Naive thymus-derived CD4-positive, alpha-beta T cell (primary cell): ENCODE data around the gene CCT5. TPM values are rescaled to one million over a fixed set of nuclear protein-coding genes. Genes with fewer than 3 reads are reported as not detected.
A peak's percentile ranks its signal among the peaks of the same experiment; 100 is the strongest.

Source experiments
- ATAC-seq: fragments of 150-1000 bp; cut with Tn5 transposase; 2 replicates; pipeline ENCODE4 v1.10.0; 2021; ENCODE audit warnings: mild to moderate bottlenecking, moderate library complexity
- CTCF ChIA-PET: fragments of 350-600 bp; sonication (Branson Sonifier 250); formaldehyde crosslinking; loops from one replicate; lab custom pipeline; 2021; ENCODE audit warnings: antibody characterized with exemption; lab: Charles Lee
- POLR2A ChIA-PET: fragments of 350-600 bp; sonication (Branson Sonifier 250); formaldehyde crosslinking; loops from one replicate; lab custom pipeline; 2021; ENCODE audit warnings: antibody characterized with exemption, inconsistent platforms; lab: Charles Lee
- DNase-seq, 9 donors: peaks; one replicate each; pipeline versions ENCODE4 v3.0.0 to v3.0.0-alpha.2; 2020 to 2022; ENCODE audit warnings: mixed read lengths in 1 of 9
- H3K27ac ChIP-seq: one replicate; pipeline ENCODE4 v1.7.0; 2013; ENCODE audit warnings: mild to moderate bottlenecking, low read depth, low read length, moderate library complexity
- H3K27me3 ChIP-seq, 2 donors: one replicate each; pipeline ENCODE4 v1.7.0; 2013; ENCODE audit warnings: low read length in 2 of 2, mild to moderate bottlenecking in 2 of 2, moderate library complexity in 2 of 2; ENCODE audit not compliant: control insufficient read depth in 2 of 2, insufficient read depth in 2 of 2
- H3K36me3 ChIP-seq, 3 experiments: 1 replicate in 2 of 3; 2 replicates in 1 of 3; pipeline ENCODE4 v1.7.0; 2013; ENCODE audit warnings: low read length in 3 of 3, mild to moderate bottlenecking in 3 of 3, moderate library complexity in 1 of 3; ENCODE audit not compliant: insufficient read depth in 3 of 3, control insufficient read depth in 2 of 3
- H3K4me1 ChIP-seq, 2 donors: one replicate each; pipeline ENCODE4 v1.7.0; 2013; ENCODE audit warnings: low read length in 2 of 2, mild to moderate bottlenecking in 2 of 2, moderate library complexity in 1 of 2; ENCODE audit not compliant: control insufficient read depth in 2 of 2, insufficient read depth in 2 of 2
- H3K4me3 ChIP-seq: 2 replicates; pipeline ENCODE4 v1.7.0; 2013; ENCODE audit warnings: mild to moderate bottlenecking, low read length
- H3K9me3 ChIP-seq, 3 experiments: 1 replicate in 2 of 3; 2 replicates in 1 of 3; pipeline ENCODE4 v1.7.0; 2013; ENCODE audit warnings: low read length in 3 of 3; ENCODE audit not compliant: control insufficient read depth in 2 of 3
- H3K27ac Mint-ChIP-seq, 9 donors: one replicate each; pipeline ENCODE4 v1.8.0; 2020 to 2022; ENCODE audit warnings: mixed read lengths in 9 of 9, mild to moderate bottlenecking in 8 of 9, moderate library complexity in 5 of 9, inconsistent platforms in 2 of 9
- H3K27me3 Mint-ChIP-seq, 5 donors: one replicate each; pipeline ENCODE4 v1.8.0; 2021 to 2022; ENCODE audit warnings: mixed read lengths in 5 of 5, mild to moderate bottlenecking in 1 of 5
- H3K36me3 Mint-ChIP-seq, 5 donors: one replicate each; pipeline ENCODE4 v1.8.0; 2020 to 2022; ENCODE audit warnings: mixed read lengths in 5 of 5, mild to moderate bottlenecking in 3 of 5, inconsistent platforms in 1 of 5
- H3K4me1 Mint-ChIP-seq, 7 donors: one replicate each; pipeline ENCODE4 v1.8.0; 2020 to 2022; ENCODE audit warnings: mixed read lengths in 7 of 7, mild to moderate bottlenecking in 3 of 7, inconsistent platforms in 1 of 7
- H3K4me3 Mint-ChIP-seq, 10 donors: one replicate each; pipeline ENCODE4 v1.8.0; 2020 to 2022; ENCODE audit warnings: mild to moderate bottlenecking in 10 of 10, mixed read lengths in 10 of 10, moderate library complexity in 6 of 10, inconsistent platforms in 2 of 10
- H3K9me3 Mint-ChIP-seq, 11 donors: one replicate each; pipeline ENCODE4 v1.8.0; 2020 to 2022; ENCODE audit warnings: mixed read lengths in 11 of 11, mild to moderate bottlenecking in 4 of 11, inconsistent platforms in 1 of 11, moderate library complexity in 1 of 11
- intact Hi-C, 2 donors: fragments of 100-400 bp; cut with micrococcal nuclease; formaldehyde crosslinking; loops; one replicate each; pipeline ENCODE4 v1.15.1; 2023
- polyA plus RNA-seq, 2 donors: library from polyadenylated mRNA; unstranded; fragments of 300-500 nt; fragmentation: Illumina TruSeq; gene quantifications; one replicate each; pipeline ENCODE4 v1.2.3, GENCODE V29; 2021
- total RNA-seq, 6 experiments: library from RNA in 5 of 6; stranded (reverse) in 5 of 6; gene quantifications; 1 replicate in 5 of 6; 2 replicates in 1 of 6; pipeline ENCODE4 v1.2.3 and lab custom pipeline; 2021 to 2026

Gene CCT5
- total and polyA plus RNA-seq, 7 experiments from 2014 or later, result 58.0 to 265 (median 90.8) TPM

DNA sequence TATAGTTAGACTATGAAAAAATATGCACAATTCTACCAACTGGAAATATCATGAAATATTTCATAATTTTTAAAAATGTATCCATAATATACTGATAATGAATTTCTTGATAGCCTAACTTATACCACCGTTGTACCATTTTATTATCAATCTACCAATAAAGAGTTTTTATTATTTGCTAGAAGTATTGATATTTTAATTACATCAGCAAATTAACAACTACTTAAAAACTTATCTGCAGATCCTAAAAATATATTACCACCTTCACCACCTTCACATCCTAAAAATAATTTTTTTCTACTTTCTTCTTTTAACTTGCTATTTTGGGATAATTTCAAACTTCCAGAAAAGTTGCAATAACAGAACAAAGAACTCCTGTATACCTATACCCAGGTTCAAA lies 21.8 kb upstream of the CCT5 start:
- CTCF ChIA-PET, result no interaction called here
- H3K27ac Mint-ChIP-seq, result no peak overlapping the region
- H3K9me3 ChIP-seq, result no peaks in the 10 kb centered on the region
- H3K36me3 ChIP-seq, result peaks cover 0 to 7% (median 0%) of the 10 kb centered on the region in 3 experiments
- intact Hi-C loops, result no loop called here
- H3K4me1 ChIP-seq, result no peaks in the 10 kb centered on the region
- peaks cover 2 to 17% (median 10%) of the 10 kb centered on the region in 11 donors for H3K9me3 Mint-ChIP-seq
- ATAC-seq (no peak), DNase-seq (no peak)
- peaks cover 0 to 1% (median 0%) of the 10 kb centered on the region in 7 donors for H3K4me1 Mint-ChIP-seq
- H3K36me3 Mint-ChIP-seq, result peaks cover 5 to 61% (median 48%) of the 10 kb centered on the region in 5 donors
- H3K27me3 ChIP-seq, result no peaks in the 10 kb centered on the region
- no peak overlapping the region for H3K4me3 Mint-ChIP-seq
- H3K27me3 Mint-ChIP-seq, result no peaks in the 10 kb centered on the region
- H3K27ac ChIP-seq, result no peak overlapping the region
- POLR2A ChIA-PET, result no interaction called here
- H3K4me3 ChIP-seq, result no peak overlapping the region

DNA sequence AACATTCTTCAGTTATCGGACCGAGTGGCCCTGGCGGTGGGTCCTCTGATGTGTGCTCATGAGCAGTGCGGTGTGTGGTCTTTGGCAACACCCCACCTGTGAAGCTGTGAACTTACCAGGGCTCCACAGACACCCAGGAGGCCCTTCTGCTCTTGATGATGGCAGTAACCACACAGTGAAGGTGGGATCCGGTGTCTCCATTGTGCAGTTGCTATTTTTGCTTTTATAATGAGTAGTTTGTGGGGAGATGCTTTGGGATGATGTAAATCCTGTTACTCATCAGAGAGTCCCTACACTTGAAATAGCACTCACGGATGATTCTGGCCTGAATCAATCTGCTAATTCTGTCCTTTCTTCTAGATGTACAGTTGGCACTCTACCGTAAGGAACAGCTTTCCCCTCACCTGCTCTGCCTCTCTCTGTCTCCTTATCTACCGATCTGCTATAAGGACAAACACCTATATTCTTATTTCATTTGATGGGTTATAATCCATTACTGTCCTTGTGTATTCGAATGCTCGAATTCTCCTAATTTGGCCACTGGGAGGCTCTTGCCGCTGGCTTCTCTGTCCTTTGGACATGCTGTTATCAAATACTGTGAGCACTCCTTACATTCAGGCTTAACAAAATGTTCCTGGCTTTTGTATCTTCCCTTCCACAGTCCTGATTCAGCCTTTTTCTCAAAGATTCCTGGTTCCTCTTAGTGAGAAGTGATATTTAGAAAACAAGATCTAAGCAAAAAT lies 20.6 kb upstream of the CCT5 start:
- intact Hi-C loops, result no loop called here
- Mint-ChIP-seq H3K36me3 (peaks cover 5 to 55% (median 41%) of the 10 kb centered on the region in 5 donors), H3K9me3 (peaks cover 2 to 17% (median 10%) of the 10 kb centered on the region in 11 donors), H3K4me3 (no peak overlapping the region), H3K27ac (peak overlapping the region in 1 of 9 donors; percentile 41), H3K27me3 (no peaks in the 10 kb centered on the region), H3K4me1 (peaks cover 0 to 1% (median 0%) of the 10 kb centered on the region in 7 donors)
- DNase-seq (no peak), ATAC-seq (no peak)
- H3K27me3 ChIP-seq, result no peaks in the 10 kb centered on the region
- no peaks in the 10 kb centered on the region for H3K4me1 ChIP-seq
- no peak overlapping the region for H3K27ac ChIP-seq
- H3K9me3 ChIP-seq, result no peaks in the 10 kb centered on the region
- H3K36me3 ChIP-seq, result peaks cover 0 to 8% (median 0%) of the 10 kb centered on the region in 3 experiments
- POLR2A ChIA-PET, result no interaction called here
- no peak overlapping the region for H3K4me3 ChIP-seq
- CTCF ChIA-PET, result no interaction called here

DNA sequence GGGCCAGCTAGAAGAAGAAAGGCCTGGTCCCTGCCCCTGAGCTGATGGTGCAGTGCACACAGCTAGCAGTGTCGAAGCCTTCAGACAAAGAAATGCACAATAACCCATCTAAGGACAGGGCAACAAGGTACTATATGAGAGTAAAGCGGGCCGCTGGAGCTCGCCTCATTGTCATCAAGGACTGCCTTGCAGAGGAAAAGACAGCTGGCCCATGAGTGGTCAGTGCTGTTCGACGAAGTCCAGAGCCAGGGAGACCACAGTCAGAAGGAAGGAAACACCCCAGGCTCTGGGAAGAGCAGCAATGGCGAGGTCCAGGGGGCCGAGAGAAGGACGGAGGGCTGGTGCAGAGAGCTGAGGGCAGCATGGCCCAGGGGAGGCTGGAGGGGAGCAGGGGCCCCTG lies 17.7 kb upstream of the CCT5 start:
- ChIA-PET CTCF (no interaction called here), POLR2A (no interaction called here)
- Mint-ChIP-seq H3K4me1 (peaks cover 0 to 1% (median 0%) of the 10 kb centered on the region in 7 donors), H3K4me3 (no peak overlapping the region), H3K36me3 (peaks cover under 1 to 49% (median 35%) of the 10 kb centered on the region in 5 donors), H3K9me3 (peaks cover 0 to 1% (median 0%) of the 10 kb centered on the region in 11 donors), H3K27me3 (no peaks in the 10 kb centered on the region), H3K27ac (peak overlapping the region in 1 of 9 donors; percentile 51)
- Histone ChIP-seq H3K4me1 (no peaks in the 10 kb centered on the region), H3K9me3 (no peaks in the 10 kb centered on the region), H3K4me3 (no peak overlapping the region), H3K27me3 (no peaks in the 10 kb centered on the region), H3K36me3 (peaks cover 0 to 30% (median 3%) of the 10 kb centered on the region in 3 experiments), H3K27ac (no peak overlapping the region)
- DNase-seq (no peak), ATAC-seq (no peak)
- intact Hi-C loops, result no loop called here

DNA sequence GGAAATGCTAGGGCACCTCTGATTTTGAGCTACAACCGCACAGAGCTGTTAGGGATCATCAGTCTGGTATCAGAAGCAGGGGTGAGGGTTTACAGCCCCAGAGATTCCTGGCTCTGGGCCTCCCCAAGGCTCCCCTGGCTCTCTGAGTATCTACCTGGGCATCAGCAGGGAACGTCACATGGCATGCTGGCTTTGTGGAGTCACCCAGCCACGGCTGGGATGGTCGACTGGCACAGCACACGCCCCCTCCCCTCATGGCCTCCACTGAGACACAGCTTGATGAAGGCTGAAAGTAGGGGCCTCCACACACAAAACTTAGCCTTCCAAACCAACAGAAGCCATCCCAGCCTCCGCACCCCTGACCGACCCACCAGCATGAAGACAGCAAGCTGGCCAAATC lies 17.1 kb upstream of the CCT5 start:
- no peaks in the 10 kb centered on the region for H3K9me3 ChIP-seq
- no peaks in the 10 kb centered on the region for H3K4me1 ChIP-seq
- no peak for DNase-seq
- Mint-ChIP-seq H3K9me3 (peaks cover 0 to 1% (median 0%) of the 10 kb centered on the region in 11 donors), H3K4me1 (peaks cover 0 to under 1% (median 0%) of the 10 kb centered on the region in 7 donors), H3K36me3 (peaks cover 2 to 49% (median 35%) of the 10 kb centered on the region in 5 donors), H3K27ac (peak overlapping the region in 1 of 9 donors; percentile 51), H3K4me3 (no peak overlapping the region), H3K27me3 (no peaks in the 10 kb centered on the region)
- ATAC-seq, result no peak
- intact Hi-C loops, result no loop called here
- H3K27me3 ChIP-seq, result no peaks in the 10 kb centered on the region
- H3K4me3 ChIP-seq, result no peak overlapping the region
- POLR2A ChIA-PET, result no interaction called here
- H3K27ac ChIP-seq, result no peak overlapping the region
- H3K36me3 ChIP-seq, result peaks cover 0 to 30% (median 3%) of the 10 kb centered on the region in 3 experiments
- CTCF ChIA-PET, result no interaction called here

DNA sequence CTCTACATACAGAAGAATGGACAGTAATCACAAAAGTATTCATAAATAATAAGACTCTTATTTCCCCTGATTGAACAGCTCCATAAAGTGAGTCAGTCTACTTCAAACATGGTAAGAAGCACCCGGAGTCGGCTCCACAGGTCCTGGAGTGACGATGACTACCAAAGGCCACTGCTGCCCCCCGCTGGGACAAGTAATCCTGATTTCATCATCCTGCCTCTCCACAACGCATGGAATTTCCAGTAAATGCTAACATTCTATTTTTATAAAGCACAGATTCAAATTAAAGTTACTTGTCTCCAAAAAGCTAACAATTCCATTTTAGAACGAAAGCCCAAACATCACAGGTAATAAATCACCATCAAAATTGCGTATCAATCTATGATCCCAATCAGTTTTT lies 16.6 kb upstream of the CCT5 start:
- H3K27me3 Mint-ChIP-seq, result no peaks in the 10 kb centered on the region
- Histone ChIP-seq H3K36me3 (peaks cover 0 to 33% (median 3%) of the 10 kb centered on the region in 3 experiments), H3K9me3 (no peaks in the 10 kb centered on the region), H3K4me1 (no peaks in the 10 kb centered on the region), H3K4me3 (no peak overlapping the region), H3K27ac (no peak overlapping the region), H3K27me3 (no peaks in the 10 kb centered on the region)
- ChIA-PET CTCF (no interaction called here), POLR2A (no interaction called here)
- H3K4me1 Mint-ChIP-seq, result no peaks in the 10 kb centered on the region
- intact Hi-C loops, result no loop called here
- DNase-seq, result no peak
- H3K9me3 Mint-ChIP-seq, result peaks cover 0 to 1% (median 0%) of the 10 kb centered on the region in 11 donors
- peaks cover 2 to 52% (median 36%) of the 10 kb centered on the region in 5 donors for H3K36me3 Mint-ChIP-seq
- no peak overlapping the region for H3K27ac Mint-ChIP-seq
- ATAC-seq, result no peak
- H3K4me3 Mint-ChIP-seq, result no peak overlapping the region

DNA sequence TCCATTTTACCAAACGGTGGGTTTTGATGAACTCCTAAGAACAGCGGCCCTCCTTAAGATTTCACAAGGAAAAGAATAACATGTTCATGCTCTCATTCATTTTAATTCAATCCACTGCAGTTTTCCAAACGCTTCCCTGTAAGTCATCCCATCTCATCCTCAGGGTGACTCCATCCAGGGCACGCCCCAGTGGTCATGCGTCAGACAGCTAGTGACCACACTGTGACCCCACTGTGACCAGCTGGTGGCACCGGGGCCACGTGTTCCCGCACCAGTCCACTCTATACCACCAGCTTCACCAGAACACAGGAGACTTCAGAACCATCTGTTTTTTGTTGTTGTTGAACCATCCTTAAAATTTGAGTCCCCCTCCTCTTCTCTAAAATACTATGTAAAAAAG lies 14.7 kb upstream of the CCT5 start:
- Mint-ChIP-seq H3K4me3 (no peak overlapping the region), H3K27ac (no peak overlapping the region), H3K36me3 (peaks cover 2 to 46% (median 27%) of the 10 kb centered on the region in 5 donors), H3K9me3 (peaks cover 0 to 1% (median 0%) of the 10 kb centered on the region in 11 donors), H3K27me3 (no peaks in the 10 kb centered on the region), H3K4me1 (no peaks in the 10 kb centered on the region)
- intact Hi-C loops, result no loop called here
- no peak overlapping the region for H3K27ac ChIP-seq
- ATAC-seq, result no peak
- DNase-seq, result no peak
- peaks cover 0 to 39% (median 3%) of the 10 kb centered on the region in 3 experiments for H3K36me3 ChIP-seq
- no peak overlapping the region for H3K4me3 ChIP-seq
- no peaks in the 10 kb centered on the region for H3K27me3 ChIP-seq
- ChIA-PET CTCF (no interaction called here), POLR2A (no interaction called here)
- H3K4me1 ChIP-seq, result no peaks in the 10 kb centered on the region
- H3K9me3 ChIP-seq, result no peaks in the 10 kb centered on the region
